GM23338 (cell line): Measurements from ENCODE around the gene TNS1. TPM values are rescaled to one million over a fixed set of nuclear protein-coding genes. Genes with fewer than 3 reads are reported as not detected.

Experiments used
- ATAC-seq: fragments of 200-7000 bp; cut with Tn5 transposase; 3 replicates; pipeline ENCODE4 v1.9.1; 2020
- DNase-seq: peaks from one replicate; pipeline ENCODE4 v3.0.0-alpha.2; 2015; ENCODE audit warnings: low spot score
- H2AFZ ChIP-seq: fragments of 200-600 bp; sonication (generic); 2 replicates; pipeline ENCODE4 v1.8.0; 2016; ENCODE audit warnings: antibody characterized with exemption, mild to moderate bottlenecking, moderate library complexity
- H3F3A ChIP-seq: fragments of 200-600 bp; sonication (generic); replicated peaks from 2 replicates; pipeline ENCODE4 v1.8.0; 2017; ENCODE audit warnings: antibody characterized with exemption, mixed run types, low read depth
- H3K27ac ChIP-seq: fragments of 200-600 bp; sonication (generic); 2 replicates; pipeline ENCODE4 v1.6.1; 2016; ENCODE audit warnings: low read depth
- H3K27me3 ChIP-seq: fragments of 200-600 bp; sonication (generic); 2 replicates; pipeline ENCODE4 v1.8.0; 2016; ENCODE audit warnings: mild to moderate bottlenecking, mixed run types, moderate library complexity; ENCODE audit not compliant: insufficient read depth
- H3K36me3 ChIP-seq: fragments of 200-600 bp; sonication (generic); 2 replicates; pipeline ENCODE4 v1.8.0; 2016; ENCODE audit warnings: mild to moderate bottlenecking; ENCODE audit not compliant: insufficient read depth
- H3K4me1 ChIP-seq: fragments of 200-600 bp; sonication (generic); 2 replicates; pipeline ENCODE4 v1.8.0; 2016; ENCODE audit warnings: mild to moderate bottlenecking, moderate library complexity; ENCODE audit not compliant: insufficient read depth
- H3K4me2 ChIP-seq: fragments of 200-600 bp; sonication (generic); 2 replicates; pipeline ENCODE4 v1.7.1; 2017; ENCODE audit warnings: mixed run types
- H3K4me3 ChIP-seq: fragments of 200-600 bp; sonication (generic); 2 replicates; pipeline ENCODE4 v1.6.1; 2016; ENCODE audit warnings: mixed run types
- H3K79me2 ChIP-seq: fragments of 200-600 bp; sonication (generic); replicated peaks from 2 replicates; pipeline ENCODE4 v1.8.0; 2017; ENCODE audit warnings: mild to moderate bottlenecking; ENCODE audit not compliant: insufficient read depth
- H3K9me2 ChIP-seq: fragments of 200-600 bp; sonication (generic); 2 replicates; pipeline ENCODE4 v1.8.0; 2017; ENCODE audit not compliant: insufficient read depth
- H4K20me1 ChIP-seq: fragments of 200-600 bp; sonication (generic); replicated peaks from 2 replicates; pipeline ENCODE4 v1.8.0; 2017; ENCODE audit warnings: mild to moderate bottlenecking; ENCODE audit not compliant: insufficient read depth
- H3K27ac Mint-ChIP-seq: 2 replicates; pipeline ENCODE4 v1.8.0; 2020; ENCODE audit warnings: inconsistent platforms, mild to moderate bottlenecking, moderate library complexity, mixed read lengths
- H3K27me3 Mint-ChIP-seq: 3 replicates; pipeline ENCODE4 v1.8.0; 2022; ENCODE audit warnings: low read depth, mild to moderate bottlenecking, moderate library complexity, mixed read lengths, inconsistent platforms; ENCODE audit not compliant: insufficient read depth, poor library complexity
- H3K36me3 Mint-ChIP-seq: 3 replicates; pipeline ENCODE4 v1.8.0; 2021; ENCODE audit warnings: low read depth, mild to moderate bottlenecking, inconsistent platforms, moderate library complexity, mixed read lengths
- H3K4me1 Mint-ChIP-seq: 3 replicates; pipeline ENCODE4 v1.8.0; 2020; ENCODE audit warnings: mild to moderate bottlenecking, inconsistent platforms, mixed read lengths
- H3K4me3 Mint-ChIP-seq: 3 replicates; pipeline ENCODE4 v1.8.0; 2021; ENCODE audit warnings: moderate library complexity, mild to moderate bottlenecking, inconsistent platforms, mixed read lengths
- H3K9me3 Mint-ChIP-seq: 3 replicates; pipeline ENCODE4 v1.8.0; 2020; ENCODE audit warnings: moderate library complexity, mild to moderate bottlenecking, inconsistent platforms, mixed read lengths
- CREB1 ChIP-seq: fragments of 250-450 bp; sonication (Bioruptor Pico); IDR thresholded peaks from 2 replicates; pipeline ENCODE4 v1.5.0; 2020; ENCODE audit warnings: low read depth, mild to moderate bottlenecking, moderate library complexity
- EZH2 ChIP-seq: fragments of 200-600 bp; sonication (generic); IDR thresholded peaks from one replicate; pipeline ENCODE4 v1.8.0; 2017; ENCODE audit warnings: antibody characterized with exemption, mild to moderate bottlenecking, low read depth; ENCODE audit not compliant: unreplicated experiment
- EZH2phosphoT487 ChIP-seq: fragments of 200-600 bp; sonication (generic); IDR thresholded peaks from one replicate; pipeline ENCODE4 v1.8.1; 2018; ENCODE audit warnings: antibody characterized with exemption; ENCODE audit not compliant: unreplicated experiment
- JUNB ChIP-seq: IDR thresholded peaks from one replicate; pipeline ENCODE4 v1.6.1; 2016; ENCODE audit warnings: antibody characterized with exemption; ENCODE audit not compliant: unreplicated experiment
- NANOG ChIP-seq: IDR thresholded peaks from 2 replicates; pipeline ENCODE4 v1.6.1; 2016; ENCODE audit warnings: antibody characterized with exemption, borderline replicate concordance
- POLR2AphosphoS5 ChIP-seq: IDR thresholded peaks from 2 replicates; pipeline ENCODE4 v1.6.1; 2016; ENCODE audit warnings: antibody characterized with exemption, low read depth
- STAT1 ChIP-seq: IDR thresholded peaks from one replicate; pipeline ENCODE4 v1.6.1; 2016; ENCODE audit warnings: antibody characterized with exemption; ENCODE audit not compliant: unreplicated experiment
- ZNF114 ChIP-seq: fragments of 250-450 bp; sonication (Bioruptor Pico); IDR thresholded peaks from 2 replicates; pipeline ENCODE4 v1.5.0; 2020; ENCODE audit warnings: mild to moderate bottlenecking, moderate library complexity
- ZNF331 ChIP-seq: fragments of 250-450 bp; sonication (Bioruptor Pico); IDR thresholded peaks from 2 replicates; pipeline ENCODE4 v1.5.0; 2020; ENCODE audit warnings: low read depth, mild to moderate bottlenecking, moderate library complexity
- polyA plus RNA-seq: library from polyadenylated mRNA; unstranded; fragments of >200 nt; fragmentation: Nextera tagmentation; extraction: Ambion mirVana; gene quantifications from 2 replicates; pipeline ENCODE4 v1.2.1, GENCODE V29; 2016
- total RNA-seq: library from RNA; depleted of rRNA; stranded (reverse); fragments of >200 nt; shearing (Covaris generic); gene quantifications from 2 replicates; pipeline ENCODE4 v1.2.3, GENCODE V29; 2014
- TF ChIP-seq, protein P1 (sequence below): IDR thresholded peaks from one replicate; pipeline ENCODE4 v1.6.1; 2018; ENCODE audit warnings: antibody characterized with exemption; ENCODE audit not compliant: unreplicated experiment
- TF ChIP-seq, protein P2 (sequence below): fragments of 250-450 bp; sonication (Bioruptor Pico); IDR thresholded peaks from 2 replicates; pipeline ENCODE4 v1.5.0; 2020; ENCODE audit warnings: mild to moderate bottlenecking, moderate library complexity
- TF ChIP-seq, protein P3 (sequence below), 2 experiments: fragments of 200-600 bp in 1 of 2; sonication (generic) in 1 of 2; conservative IDR thresholded peaks; 2 replicates each; pipeline versions ENCODE4 v1.5.1 to v1.6.1; 2016 to 2017; ENCODE audit warnings: antibody characterized with exemption in 2 of 2, low read depth in 2 of 2, mild to moderate bottlenecking in 2 of 2, moderate library complexity in 1 of 2
- TF ChIP-seq, protein P4 (sequence below): IDR thresholded peaks from 2 replicates; pipeline ENCODE4 v1.6.1; 2016; ENCODE audit warnings: antibody characterized with exemption

TNS1 gene
- total and polyA plus RNA-seq, 2 experiments from 2014 or later, result 2.0 to 7.4 TPM

DNA sequence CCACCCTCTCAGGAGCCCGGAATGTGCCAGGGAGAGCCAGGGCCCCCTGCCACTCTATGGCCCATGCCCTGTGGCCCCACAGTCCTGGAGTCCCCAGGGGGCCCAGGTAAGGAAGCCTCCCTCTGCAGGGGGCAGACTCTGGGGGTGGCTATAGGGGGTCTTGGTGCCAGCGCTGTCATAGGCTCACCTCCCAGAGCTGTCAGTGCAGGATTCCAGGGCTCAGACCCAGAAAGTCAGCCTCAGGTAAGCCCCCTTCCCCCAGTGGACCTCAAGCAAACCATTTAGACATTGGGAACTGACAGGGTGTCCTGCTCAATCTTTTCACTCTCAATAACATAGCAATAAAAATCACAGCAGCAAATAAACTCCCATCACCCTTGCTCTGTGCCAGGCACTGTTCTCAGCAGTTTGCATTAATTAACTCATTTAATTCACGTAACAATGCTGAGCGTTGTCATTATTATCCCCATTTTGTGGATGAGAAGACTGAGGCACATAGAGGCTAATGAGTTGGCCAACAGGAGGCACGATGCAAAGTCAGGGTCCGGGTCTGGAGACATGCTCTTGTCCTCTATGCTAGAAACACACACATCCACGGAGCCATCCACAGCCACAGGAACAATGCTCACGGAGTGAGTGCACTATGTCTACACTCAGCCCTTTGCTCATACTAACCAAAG is 79.6 kb downstream of the TNS1 start:
- no peaks in the 10 kb centered on the region for H4K20me1 ChIP-seq
- H3K27ac Mint-ChIP-seq, result no peak overlapping the region

More for the DNA sequence above, 79.6 kb downstream of the TNS1 start:
- Histone ChIP-seq H2AFZ (no peak overlapping the region), H3K36me3 (no peaks in the 10 kb centered on the region), H3F3A (no peaks in the 10 kb centered on the region), H3K9me2 (no peaks in the 10 kb centered on the region), H3K4me1 (peaks cover 39% of the 10 kb centered on the region), H3K4me3 (no peak overlapping the region), H3K27ac (no peak overlapping the region), H3K27me3 (no peaks in the 10 kb centered on the region), H3K79me2 (no peaks in the 10 kb centered on the region), H3K4me2 (no peak overlapping the region)
- TF ChIP-seq, protein P1, sequence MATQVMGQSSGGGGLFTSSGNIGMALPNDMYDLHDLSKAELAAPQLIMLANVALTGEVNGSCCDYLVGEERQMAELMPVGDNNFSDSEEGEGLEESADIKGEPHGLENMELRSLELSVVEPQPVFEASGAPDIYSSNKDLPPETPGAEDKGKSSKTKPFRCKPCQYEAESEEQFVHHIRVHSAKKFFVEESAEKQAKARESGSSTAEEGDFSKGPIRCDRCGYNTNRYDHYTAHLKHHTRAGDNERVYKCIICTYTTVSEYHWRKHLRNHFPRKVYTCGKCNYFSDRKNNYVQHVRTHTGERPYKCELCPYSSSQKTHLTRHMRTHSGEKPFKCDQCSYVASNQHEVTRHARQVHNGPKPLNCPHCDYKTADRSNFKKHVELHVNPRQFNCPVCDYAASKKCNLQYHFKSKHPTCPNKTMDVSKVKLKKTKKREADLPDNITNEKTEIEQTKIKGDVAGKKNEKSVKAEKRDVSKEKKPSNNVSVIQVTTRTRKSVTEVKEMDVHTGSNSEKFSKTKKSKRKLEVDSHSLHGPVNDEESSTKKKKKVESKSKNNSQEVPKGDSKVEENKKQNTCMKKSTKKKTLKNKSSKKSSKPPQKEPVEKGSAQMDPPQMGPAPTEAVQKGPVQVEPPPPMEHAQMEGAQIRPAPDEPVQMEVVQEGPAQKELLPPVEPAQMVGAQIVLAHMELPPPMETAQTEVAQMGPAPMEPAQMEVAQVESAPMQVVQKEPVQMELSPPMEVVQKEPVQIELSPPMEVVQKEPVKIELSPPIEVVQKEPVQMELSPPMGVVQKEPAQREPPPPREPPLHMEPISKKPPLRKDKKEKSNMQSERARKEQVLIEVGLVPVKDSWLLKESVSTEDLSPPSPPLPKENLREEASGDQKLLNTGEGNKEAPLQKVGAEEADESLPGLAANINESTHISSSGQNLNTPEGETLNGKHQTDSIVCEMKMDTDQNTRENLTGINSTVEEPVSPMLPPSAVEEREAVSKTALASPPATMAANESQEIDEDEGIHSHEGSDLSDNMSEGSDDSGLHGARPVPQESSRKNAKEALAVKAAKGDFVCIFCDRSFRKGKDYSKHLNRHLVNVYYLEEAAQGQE, result no peak
- TF ChIP-seq JUNB (no peak), ZNF114 (CRISPR knock-in tag) (no peak), STAT1 (no peak), NANOG (no peak), EZH2phosphoT487 (no peak), EZH2 (no peak), POLR2AphosphoS5 (no peak), CREB1 (CRISPR knock-in tag) (no peak), ZNF331 (CRISPR knock-in tag) (no peak)
- TF ChIP-seq, protein P2, sequence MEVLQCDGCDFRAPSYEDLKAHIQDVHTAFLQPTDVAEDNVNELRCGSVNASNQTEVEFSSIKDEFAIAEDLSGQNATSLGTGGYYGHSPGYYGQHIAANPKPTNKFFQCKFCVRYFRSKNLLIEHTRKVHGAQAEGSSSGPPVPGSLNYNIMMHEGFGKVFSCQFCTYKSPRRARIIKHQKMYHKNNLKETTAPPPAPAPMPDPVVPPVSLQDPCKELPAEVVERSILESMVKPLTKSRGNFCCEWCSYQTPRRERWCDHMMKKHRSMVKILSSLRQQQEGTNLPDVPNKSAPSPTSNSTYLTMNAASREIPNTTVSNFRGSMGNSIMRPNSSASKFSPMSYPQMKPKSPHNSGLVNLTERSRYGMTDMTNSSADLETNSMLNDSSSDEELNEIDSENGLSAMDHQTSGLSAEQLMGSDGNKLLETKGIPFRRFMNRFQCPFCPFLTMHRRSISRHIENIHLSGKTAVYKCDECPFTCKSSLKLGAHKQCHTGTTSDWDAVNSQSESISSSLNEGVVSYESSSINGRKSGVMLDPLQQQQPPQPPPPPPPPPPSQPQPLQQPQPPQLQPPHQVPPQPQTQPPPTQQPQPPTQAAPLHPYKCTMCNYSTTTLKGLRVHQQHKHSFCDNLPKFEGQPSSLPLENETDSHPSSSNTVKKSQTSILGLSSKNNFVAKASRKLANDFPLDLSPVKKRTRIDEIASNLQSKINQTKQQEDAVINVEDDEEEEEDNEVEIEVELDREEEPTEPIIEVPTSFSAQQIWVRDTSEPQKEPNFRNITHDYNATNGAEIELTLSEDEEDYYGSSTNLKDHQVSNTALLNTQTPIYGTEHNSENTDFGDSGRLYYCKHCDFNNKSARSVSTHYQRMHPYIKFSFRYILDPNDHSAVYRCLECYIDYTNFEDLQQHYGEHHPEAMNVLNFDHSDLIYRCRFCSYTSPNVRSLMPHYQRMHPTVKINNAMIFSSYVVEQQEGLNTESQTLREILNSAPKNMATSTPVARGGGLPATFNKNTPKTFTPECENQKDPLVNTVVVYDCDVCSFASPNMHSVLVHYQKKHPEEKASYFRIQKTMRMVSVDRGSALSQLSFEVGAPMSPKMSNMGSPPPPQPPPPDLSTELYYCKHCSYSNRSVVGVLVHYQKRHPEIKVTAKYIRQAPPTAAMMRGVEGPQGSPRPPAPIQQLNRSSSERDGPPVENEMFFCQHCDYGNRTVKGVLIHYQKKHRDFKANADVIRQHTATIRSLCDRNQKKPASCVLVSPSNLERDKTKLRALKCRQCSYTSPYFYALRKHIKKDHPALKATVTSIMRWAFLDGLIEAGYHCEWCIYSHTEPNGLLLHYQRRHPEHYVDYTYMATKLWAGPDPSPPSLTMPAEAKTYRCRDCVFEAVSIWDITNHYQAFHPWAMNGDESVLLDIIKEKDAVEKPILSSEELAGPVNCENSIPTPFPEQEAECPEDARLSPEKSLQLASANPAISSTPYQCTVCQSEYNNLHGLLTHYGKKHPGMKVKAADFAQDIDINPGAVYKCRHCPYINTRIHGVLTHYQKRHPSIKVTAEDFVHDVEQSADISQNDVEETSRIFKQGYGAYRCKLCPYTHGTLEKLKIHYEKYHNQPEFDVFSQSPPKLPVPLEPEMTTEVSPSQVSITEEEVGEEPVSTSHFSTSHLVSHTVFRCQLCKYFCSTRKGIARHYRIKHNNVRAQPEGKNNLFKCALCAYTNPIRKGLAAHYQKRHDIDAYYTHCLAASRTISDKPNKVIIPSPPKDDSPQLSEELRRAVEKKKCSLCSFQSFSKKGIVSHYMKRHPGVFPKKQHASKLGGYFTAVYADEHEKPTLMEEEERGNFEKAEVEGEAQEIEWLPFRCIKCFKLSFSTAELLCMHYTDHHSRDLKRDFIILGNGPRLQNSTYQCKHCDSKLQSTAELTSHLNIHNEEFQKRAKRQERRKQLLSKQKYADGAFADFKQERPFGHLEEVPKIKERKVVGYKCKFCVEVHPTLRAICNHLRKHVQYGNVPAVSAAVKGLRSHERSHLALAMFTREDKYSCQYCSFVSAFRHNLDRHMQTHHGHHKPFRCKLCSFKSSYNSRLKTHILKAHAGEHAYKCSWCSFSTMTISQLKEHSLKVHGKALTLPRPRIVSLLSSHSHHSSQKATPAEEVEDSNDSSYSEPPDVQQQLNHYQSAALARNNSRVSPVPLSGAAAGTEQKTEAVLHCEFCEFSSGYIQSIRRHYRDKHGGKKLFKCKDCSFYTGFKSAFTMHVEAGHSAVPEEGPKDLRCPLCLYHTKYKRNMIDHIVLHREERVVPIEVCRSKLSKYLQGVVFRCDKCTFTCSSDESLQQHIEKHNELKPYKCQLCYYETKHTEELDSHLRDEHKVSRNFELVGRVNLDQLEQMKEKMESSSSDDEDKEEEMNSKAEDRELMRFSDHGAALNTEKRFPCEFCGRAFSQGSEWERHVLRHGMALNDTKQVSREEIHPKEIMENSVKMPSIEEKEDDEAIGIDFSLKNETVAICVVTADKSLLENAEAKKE (CRISPR knock-in tag), result no peak
- TF ChIP-seq, protein P3, sequence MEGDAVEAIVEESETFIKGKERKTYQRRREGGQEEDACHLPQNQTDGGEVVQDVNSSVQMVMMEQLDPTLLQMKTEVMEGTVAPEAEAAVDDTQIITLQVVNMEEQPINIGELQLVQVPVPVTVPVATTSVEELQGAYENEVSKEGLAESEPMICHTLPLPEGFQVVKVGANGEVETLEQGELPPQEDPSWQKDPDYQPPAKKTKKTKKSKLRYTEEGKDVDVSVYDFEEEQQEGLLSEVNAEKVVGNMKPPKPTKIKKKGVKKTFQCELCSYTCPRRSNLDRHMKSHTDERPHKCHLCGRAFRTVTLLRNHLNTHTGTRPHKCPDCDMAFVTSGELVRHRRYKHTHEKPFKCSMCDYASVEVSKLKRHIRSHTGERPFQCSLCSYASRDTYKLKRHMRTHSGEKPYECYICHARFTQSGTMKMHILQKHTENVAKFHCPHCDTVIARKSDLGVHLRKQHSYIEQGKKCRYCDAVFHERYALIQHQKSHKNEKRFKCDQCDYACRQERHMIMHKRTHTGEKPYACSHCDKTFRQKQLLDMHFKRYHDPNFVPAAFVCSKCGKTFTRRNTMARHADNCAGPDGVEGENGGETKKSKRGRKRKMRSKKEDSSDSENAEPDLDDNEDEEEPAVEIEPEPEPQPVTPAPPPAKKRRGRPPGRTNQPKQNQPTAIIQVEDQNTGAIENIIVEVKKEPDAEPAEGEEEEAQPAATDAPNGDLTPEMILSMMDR (conservative IDR thresholded peaks at IDR 0.05; ENCODE audit: low read depth in 2 of 2), result no peak
- TF ChIP-seq, protein P4, sequence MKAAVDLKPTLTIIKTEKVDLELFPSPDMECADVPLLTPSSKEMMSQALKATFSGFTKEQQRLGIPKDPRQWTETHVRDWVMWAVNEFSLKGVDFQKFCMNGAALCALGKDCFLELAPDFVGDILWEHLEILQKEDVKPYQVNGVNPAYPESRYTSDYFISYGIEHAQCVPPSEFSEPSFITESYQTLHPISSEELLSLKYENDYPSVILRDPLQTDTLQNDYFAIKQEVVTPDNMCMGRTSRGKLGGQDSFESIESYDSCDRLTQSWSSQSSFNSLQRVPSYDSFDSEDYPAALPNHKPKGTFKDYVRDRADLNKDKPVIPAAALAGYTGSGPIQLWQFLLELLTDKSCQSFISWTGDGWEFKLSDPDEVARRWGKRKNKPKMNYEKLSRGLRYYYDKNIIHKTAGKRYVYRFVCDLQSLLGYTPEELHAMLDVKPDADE, result no peak
- no peak for DNase-seq
- Mint-ChIP-seq H3K4me3 (no peak overlapping the region), H3K27me3 (peaks cover 12% of the 10 kb centered on the region), H3K36me3 (no peaks in the 10 kb centered on the region), H3K4me1 (peaks cover 52% of the 10 kb centered on the region), H3K9me3 (no peaks in the 10 kb centered on the region)
- no peak for ATAC-seq
